Measurements from ENCODE around the gene GMDS. TPM values are rescaled to one million over a fixed set of nuclear protein-coding genes. Genes with fewer than 3 reads are reported as not detected.

Gene GMDS
- total RNA-seq, 1 donor from 2014 or later: 27.0 TPM

DNA sequence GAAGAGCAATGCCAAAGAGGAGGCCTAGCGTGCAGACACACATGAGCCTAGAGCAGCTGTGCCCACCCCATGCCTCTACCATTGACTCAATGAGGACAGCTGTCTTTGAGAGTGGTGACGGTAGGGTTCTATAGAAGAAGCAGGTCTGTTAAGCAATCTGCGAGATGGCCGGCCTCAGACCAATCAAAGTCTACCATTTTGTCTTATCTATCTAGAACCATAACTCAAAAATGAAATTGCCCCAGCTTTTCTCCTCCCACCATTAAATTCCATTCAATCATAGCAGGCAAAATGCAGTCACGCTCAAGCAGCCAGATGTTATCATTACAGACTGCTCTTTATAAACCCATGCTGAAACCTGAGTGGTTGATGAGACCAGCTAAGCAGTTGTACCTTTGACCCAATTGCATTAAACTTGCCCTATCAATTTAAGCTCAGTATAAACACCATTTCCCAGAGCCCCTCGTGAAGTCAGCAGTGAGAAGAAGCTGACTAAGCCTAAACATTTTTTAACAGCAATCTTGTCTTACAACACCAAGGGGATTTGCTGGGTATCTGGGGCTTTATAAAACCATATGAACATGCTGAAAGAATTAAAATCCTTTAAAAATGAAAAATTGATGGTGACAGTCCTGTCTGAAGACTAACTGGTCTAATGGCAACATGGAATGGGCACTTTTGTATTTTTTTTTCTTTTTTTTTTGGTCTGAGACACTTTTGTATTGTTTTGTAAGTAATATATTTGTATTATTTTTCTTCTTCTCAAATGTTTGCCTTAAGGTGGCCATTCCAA lies 578.2 kb downstream of the GMDS start:
- TF ChIP-seq, protein P1, sequence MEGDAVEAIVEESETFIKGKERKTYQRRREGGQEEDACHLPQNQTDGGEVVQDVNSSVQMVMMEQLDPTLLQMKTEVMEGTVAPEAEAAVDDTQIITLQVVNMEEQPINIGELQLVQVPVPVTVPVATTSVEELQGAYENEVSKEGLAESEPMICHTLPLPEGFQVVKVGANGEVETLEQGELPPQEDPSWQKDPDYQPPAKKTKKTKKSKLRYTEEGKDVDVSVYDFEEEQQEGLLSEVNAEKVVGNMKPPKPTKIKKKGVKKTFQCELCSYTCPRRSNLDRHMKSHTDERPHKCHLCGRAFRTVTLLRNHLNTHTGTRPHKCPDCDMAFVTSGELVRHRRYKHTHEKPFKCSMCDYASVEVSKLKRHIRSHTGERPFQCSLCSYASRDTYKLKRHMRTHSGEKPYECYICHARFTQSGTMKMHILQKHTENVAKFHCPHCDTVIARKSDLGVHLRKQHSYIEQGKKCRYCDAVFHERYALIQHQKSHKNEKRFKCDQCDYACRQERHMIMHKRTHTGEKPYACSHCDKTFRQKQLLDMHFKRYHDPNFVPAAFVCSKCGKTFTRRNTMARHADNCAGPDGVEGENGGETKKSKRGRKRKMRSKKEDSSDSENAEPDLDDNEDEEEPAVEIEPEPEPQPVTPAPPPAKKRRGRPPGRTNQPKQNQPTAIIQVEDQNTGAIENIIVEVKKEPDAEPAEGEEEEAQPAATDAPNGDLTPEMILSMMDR (IDR thresholded peaks at IDR 0.05; ENCODE audit: insufficient read depth, low read length, poor library complexity, severe bottlenecking): no peak
- DNase-seq (ENCODE audit: low read depth): no peak
- Histone ChIP-seq H3K36me3 (ENCODE audit: control insufficient read depth, insufficient read depth, low read length) (no peaks in the 10 kb centered on the region), H3K27me3 (ENCODE audit: control insufficient read depth, insufficient read depth, low read length) (no peaks in the 10 kb centered on the region), H3K4me3 (ENCODE audit: low read depth, low read length) (no peak overlapping the region)

DNA sequence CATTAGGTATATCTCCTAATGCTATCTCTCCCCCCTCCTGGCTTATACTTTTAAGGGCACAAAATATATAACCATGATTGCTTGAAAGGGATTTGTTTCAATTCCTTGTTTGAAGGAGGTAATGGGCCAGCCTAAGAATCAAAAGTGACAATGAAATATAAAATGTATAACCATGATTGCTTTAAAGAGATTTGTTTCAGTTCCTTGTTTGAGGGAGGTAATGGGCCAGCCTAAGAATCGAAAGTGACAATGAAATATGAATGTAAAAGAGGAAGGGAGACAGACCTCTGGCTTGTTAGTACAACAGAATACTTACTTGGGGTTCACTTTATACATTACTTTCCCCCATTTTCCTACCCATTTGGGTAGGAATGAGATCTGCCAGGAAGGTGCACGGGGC lies 580.2 kb downstream of the GMDS start:
- Histone ChIP-seq H3K27me3 (ENCODE audit: control insufficient read depth, insufficient read depth, low read length) (no peaks in the 10 kb centered on the region), H3K36me3 (ENCODE audit: control insufficient read depth, insufficient read depth, low read length) (no peaks in the 10 kb centered on the region), H3K4me3 (ENCODE audit: low read depth, low read length) (no peak overlapping the region)
- TF ChIP-seq, protein P1 (IDR thresholded peaks at IDR 0.05; ENCODE audit: insufficient read depth, low read length, poor library complexity, severe bottlenecking): no peak
- DNase-seq (ENCODE audit: low read depth): no peak

DNA sequence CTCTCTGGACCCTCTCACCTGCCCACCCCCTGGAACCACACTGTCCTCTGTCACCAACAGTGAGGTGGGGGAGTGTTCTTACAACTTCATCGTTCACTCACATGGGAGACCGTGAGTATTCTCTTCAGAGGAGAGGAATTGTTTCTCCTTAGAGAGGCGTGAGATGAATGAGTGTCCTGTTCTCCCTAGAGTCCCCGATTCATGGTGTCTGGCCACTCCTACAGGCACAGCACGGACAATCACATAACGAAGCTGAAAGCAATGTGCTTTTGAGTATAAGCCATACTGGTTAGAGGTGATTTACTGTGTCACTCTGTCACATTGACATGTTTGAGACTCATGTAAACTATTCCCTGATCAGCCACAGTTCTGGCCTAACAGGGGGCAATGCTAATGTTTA lies 581.1 kb downstream of the GMDS start:
- TF ChIP-seq, protein P1 (IDR thresholded peaks at IDR 0.05; ENCODE audit: insufficient read depth, low read length, poor library complexity, severe bottlenecking): no peak
- Histone ChIP-seq H3K4me3 (ENCODE audit: low read depth, low read length) (no peak overlapping the region), H3K27me3 (ENCODE audit: control insufficient read depth, insufficient read depth, low read length) (no peaks in the 10 kb centered on the region), H3K36me3 (ENCODE audit: control insufficient read depth, insufficient read depth, low read length) (no peaks in the 10 kb centered on the region)
- DNase-seq (ENCODE audit: low read depth): no peak

DNA sequence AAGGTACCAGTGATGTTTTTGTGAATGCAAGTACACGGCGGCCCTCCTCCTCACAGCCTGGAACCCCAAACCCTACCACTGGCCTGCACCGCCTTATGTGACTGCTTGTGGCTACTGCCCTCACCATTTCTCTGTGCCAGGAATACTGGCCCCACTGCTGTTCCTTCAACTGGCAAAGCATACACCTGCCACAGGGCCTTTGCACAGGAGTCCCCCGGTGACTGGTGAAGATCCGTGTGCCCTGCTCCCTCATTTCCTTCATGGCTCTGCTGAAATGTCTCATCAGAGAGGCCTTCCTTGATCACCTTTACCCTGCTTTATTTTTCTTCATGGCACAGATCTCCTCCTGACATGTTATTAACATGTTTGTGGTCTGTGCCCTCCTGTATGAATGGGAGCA lies 581.9 kb downstream of the GMDS start:
- no peak for DNase-seq (ENCODE audit: low read depth)
- TF ChIP-seq, protein P1 (IDR thresholded peaks at IDR 0.05; ENCODE audit: insufficient read depth, low read length, poor library complexity, severe bottlenecking): no peak
- H3K4me3 ChIP-seq (ENCODE audit: low read depth, low read length): no peak overlapping the region
- no peaks in the 10 kb centered on the region for H3K27me3 ChIP-seq (ENCODE audit: control insufficient read depth, insufficient read depth, low read length)
- H3K36me3 ChIP-seq (ENCODE audit: control insufficient read depth, insufficient read depth, low read length): no peaks in the 10 kb centered on the region

DNA sequence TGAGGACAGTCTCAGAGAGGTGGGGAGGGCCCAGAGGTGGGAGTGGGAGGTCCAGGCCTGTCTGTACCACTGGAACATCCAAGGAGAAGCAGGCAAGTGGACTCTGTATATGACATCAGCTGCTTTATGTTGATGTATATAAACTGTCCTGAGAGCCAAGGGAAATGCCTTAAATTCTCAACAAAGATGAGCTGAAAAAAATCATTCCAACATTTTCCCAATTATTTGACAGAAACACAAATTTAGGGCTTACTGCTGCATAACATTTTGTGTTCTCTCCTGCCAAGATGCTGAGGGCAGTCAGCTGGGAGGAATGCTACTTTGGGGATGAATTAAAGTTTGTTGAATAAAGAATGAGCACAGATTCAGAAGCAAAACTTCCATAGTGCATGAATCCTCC lies 582.9 kb downstream of the GMDS start:
- H3K36me3 ChIP-seq (ENCODE audit: control insufficient read depth, insufficient read depth, low read length): no peaks in the 10 kb centered on the region
- no peaks in the 10 kb centered on the region for H3K27me3 ChIP-seq (ENCODE audit: control insufficient read depth, insufficient read depth, low read length)
- no peak for DNase-seq (ENCODE audit: low read depth)
- TF ChIP-seq, protein P1 (IDR thresholded peaks at IDR 0.05; ENCODE audit: insufficient read depth, low read length, poor library complexity, severe bottlenecking): no peak
- H3K4me3 ChIP-seq (ENCODE audit: low read depth, low read length): no peak overlapping the region

DNA sequence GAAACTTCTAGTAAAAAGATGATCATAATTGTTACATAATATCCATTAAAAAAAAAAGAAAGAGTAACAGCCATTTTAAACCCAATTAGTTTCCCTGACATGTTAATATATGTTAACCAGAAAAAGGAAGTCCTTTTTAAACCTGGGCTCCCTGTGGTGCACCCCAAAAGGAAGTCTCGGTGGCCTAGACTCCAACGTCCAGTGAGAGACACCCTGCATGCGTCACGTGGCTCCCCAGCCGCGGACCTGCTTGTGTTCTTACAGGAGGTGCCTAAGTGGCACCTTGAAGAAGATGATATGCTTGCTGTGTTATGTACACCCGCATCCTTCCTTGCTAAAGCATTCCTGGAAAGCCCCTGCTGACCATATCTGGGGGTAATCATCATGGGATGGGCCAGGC lies 585.6 kb downstream of the GMDS start:
- H3K4me3 ChIP-seq (ENCODE audit: low read depth, low read length): no peak overlapping the region
- no peak for DNase-seq (ENCODE audit: low read depth)

More for the DNA sequence above, 585.6 kb downstream of the GMDS start:
- no peaks in the 10 kb centered on the region for H3K36me3 ChIP-seq (ENCODE audit: control insufficient read depth, insufficient read depth, low read length)
- TF ChIP-seq, protein P1 (IDR thresholded peaks at IDR 0.05; ENCODE audit: insufficient read depth, low read length, poor library complexity, severe bottlenecking): no peak
- no peaks in the 10 kb centered on the region for H3K27me3 ChIP-seq (ENCODE audit: control insufficient read depth, insufficient read depth, low read length)

Measured in kidney epithelial cell (primary cell).